Mesendoderm (in vitro differentiated cells): ENCODE results near the gene ADH5.

Source experiments
- DNase-seq: peaks from one replicate; pipeline ENCODE4 v3.0.0; 2013
- H2AK5ac ChIP-seq: 2 replicates; pipeline ENCODE4 v1.6.1; 2013; ENCODE audit warnings: low read length, inconsistent platforms
- H2BK120ac ChIP-seq: 2 replicates; pipeline ENCODE4 v1.6.1; 2013; ENCODE audit warnings: low read depth, mild to moderate bottlenecking, low read length, moderate library complexity, mixed read lengths
- H2BK15ac ChIP-seq: replicated peaks from 2 replicates; pipeline ENCODE4 v1.6.1; 2013; ENCODE audit warnings: low read depth, mild to moderate bottlenecking, moderate library complexity
- H2BK5ac ChIP-seq: 2 replicates; pipeline ENCODE4 v1.6.1; 2013; ENCODE audit warnings: low read length, inconsistent platforms
- H3K18ac ChIP-seq: 2 replicates; pipeline ENCODE4 v1.6.1; 2013; ENCODE audit warnings: mild to moderate bottlenecking, low read length, mixed read lengths
- H3K23ac ChIP-seq: one replicate; pipeline ENCODE4 v1.6.1; 2013; ENCODE audit warnings: low read length
- H3K27ac ChIP-seq: 2 replicates; pipeline ENCODE4 v1.5.1; 2013; ENCODE audit warnings: low read depth, mild to moderate bottlenecking, inconsistent platforms, low read length, moderate library complexity
- H3K27me3 ChIP-seq: 2 replicates; pipeline ENCODE4 v1.6.1; 2013; ENCODE audit warnings: low read length, control low read depth, mild to moderate bottlenecking, inconsistent platforms; ENCODE audit not compliant: insufficient read depth, poor library complexity
- H3K36me3 ChIP-seq: 2 replicates; pipeline ENCODE4 v1.6.1; 2013; ENCODE audit warnings: low read length, inconsistent platforms; ENCODE audit not compliant: control insufficient read depth, insufficient read depth
- H3K4ac ChIP-seq: one replicate; pipeline ENCODE4 v1.6.1; 2013; ENCODE audit warnings: low read depth, mild to moderate bottlenecking, low read length, moderate library complexity
- H3K4me1 ChIP-seq: 2 replicates; pipeline ENCODE4 v1.6.1; 2013; ENCODE audit warnings: low read depth, low read length, inconsistent platforms; ENCODE audit not compliant: control insufficient read depth
- H3K4me2 ChIP-seq: 2 replicates; pipeline ENCODE4 v1.6.1; 2013; ENCODE audit warnings: low read length
- H3K4me3 ChIP-seq: 2 replicates; pipeline ENCODE4 v1.5.1; 2013; ENCODE audit warnings: mild to moderate bottlenecking, low read length
- H3K56ac ChIP-seq: one replicate; pipeline ENCODE4 v1.6.1; 2013; ENCODE audit warnings: low read length
- H3K79me1 ChIP-seq: 2 replicates; pipeline ENCODE4 v1.6.1; 2013; ENCODE audit warnings: low read length, inconsistent platforms
- H3K79me2 ChIP-seq: 2 replicates; pipeline ENCODE4 v1.6.1; 2013; ENCODE audit warnings: mild to moderate bottlenecking, low read length; ENCODE audit not compliant: control insufficient read depth, insufficient read depth
- H3K9ac ChIP-seq: 2 replicates; pipeline ENCODE4 v1.6.1; 2013; ENCODE audit warnings: low read length, inconsistent platforms
- H4K5ac ChIP-seq: one replicate; pipeline ENCODE4 v1.6.1; 2013; ENCODE audit warnings: low read length
- H4K8ac ChIP-seq: one replicate; pipeline ENCODE4 v1.6.1; 2013; ENCODE audit warnings: low read depth, mild to moderate bottlenecking, control low read depth, low read length, moderate library complexity
- WGBS: extraction: QIAGEN DNeasy Blood & Tissue Kit; methylation state at CpG from one replicate; pipeline ENCODE4 v1.1.7; 2013; ENCODE audit warnings: low lambda C conversion rate, missing lambda C conversion rate; ENCODE audit not compliant: insufficient coverage; ENCODE audit errors: extremely low coverage; 5-methylcytosine and 5-hydroxymethylcytosine counted together

ADH5 gene

GRCh38 chr4:99047710-99048109 is 40.9 kb downstream of the ADH5 start:
- Histone ChIP-seq H3K4ac (no peak overlapping the region), H3K56ac (no peak overlapping the region), H3K4me2 (no peak overlapping the region), H4K5ac (no peak overlapping the region), H3K18ac (no peak overlapping the region), H2AK5ac (no peak overlapping the region), H2BK15ac (no peak overlapping the region), H3K27me3 (no peaks in the 10 kb centered on the region), H3K4me1 (no peaks in the 10 kb centered on the region), H2BK120ac (no peak overlapping the region), H3K79me1 (no peaks in the 10 kb centered on the region), H3K4me3 (no peak overlapping the region), H4K8ac (no peak overlapping the region), H3K79me2 (no peaks in the 10 kb centered on the region), H3K9ac (no peak overlapping the region), H3K36me3 (no peaks in the 10 kb centered on the region), H2BK5ac (no peak overlapping the region), H3K23ac (no peak overlapping the region), H3K27ac (no peak overlapping the region)
- WGBS = no CpG with 5 or more reads among the region's 2 CpGs
- no peak for DNase-seq

- H4K5ac ChIP-seq = no peak overlapping the region
- no peak overlapping the region for H3K56ac ChIP-seq
- H3K4me3 ChIP-seq = no peak overlapping the region
- H3K4me1 ChIP-seq = no peaks in the 10 kb centered on the region
- no peaks in the 10 kb centered on the region for H3K27me3 ChIP-seq
- no CpG with 5 or more reads among the region's 2 CpGs for WGBS
- H4K8ac ChIP-seq = no peak overlapping the region
- no peak overlapping the region for H3K4ac ChIP-seq
- H3K79me2 ChIP-seq = no peaks in the 10 kb centered on the region
- no peak overlapping the region for H3K18ac ChIP-seq
- H3K23ac ChIP-seq = no peak overlapping the region
- H2AK5ac ChIP-seq = no peak overlapping the region
- H3K27ac ChIP-seq = no peak overlapping the region
- no peak overlapping the region for H2BK5ac ChIP-seq
- no peak overlapping the region for H2BK120ac ChIP-seq
- no peaks in the 10 kb centered on the region for H3K36me3 ChIP-seq
- no peak overlapping the region for H3K9ac ChIP-seq
- DNase-seq = no peak
- H3K4me2 ChIP-seq = no peak overlapping the region
- H2BK15ac ChIP-seq = no peak overlapping the region
- H3K79me1 ChIP-seq = no peaks in the 10 kb centered on the region
Observed at GRCh38 chr4:99043346-99043745, 45.2 kb downstream of the ADH5 start.

GRCh38 chr4:99038213-99038612 is 50.4 kb downstream of the ADH5 start:
- DNase-seq = no peak
- Histone ChIP-seq H3K9ac (no peak overlapping the region), H3K4me1 (no peaks in the 10 kb centered on the region), H3K79me1 (peaks cover 3% of the 10 kb centered on the region), H3K79me2 (peaks cover 5% of the 10 kb centered on the region), H3K56ac (no peak overlapping the region), H2BK120ac (no peak overlapping the region), H3K36me3 (no peaks in the 10 kb centered on the region), H3K23ac (no peak overlapping the region), H2BK5ac (no peak overlapping the region), H2BK15ac (no peak overlapping the region), H3K4ac (no peak overlapping the region), H3K27me3 (no peaks in the 10 kb centered on the region), H4K8ac (no peak overlapping the region), H4K5ac (no peak overlapping the region), H2AK5ac (no peak overlapping the region), H3K18ac (no peak overlapping the region), H3K4me3 (no peak overlapping the region), H3K4me2 (no peak overlapping the region), H3K27ac (no peak overlapping the region)
- no CpG with 5 or more reads among the region's 1 CpG for WGBS

GRCh38 chr4:99033956-99034355 is 54.6 kb downstream of the ADH5 start:
- peaks cover 15% of the 10 kb centered on the region for H3K79me2 ChIP-seq
- H3K18ac ChIP-seq = no peak overlapping the region
- H3K9ac ChIP-seq = no peak overlapping the region
- H2AK5ac ChIP-seq = no peak overlapping the region
- no peak overlapping the region for H4K8ac ChIP-seq
- H3K4ac ChIP-seq = no peak overlapping the region
- no peak overlapping the region for H2BK120ac ChIP-seq
- no peak overlapping the region for H3K27ac ChIP-seq
- no peak overlapping the region for H3K56ac ChIP-seq
- peaks cover 11% of the 10 kb centered on the region for H3K79me1 ChIP-seq
- H3K23ac ChIP-seq = no peak overlapping the region
- H4K5ac ChIP-seq = no peak overlapping the region
- no peak overlapping the region for H2BK15ac ChIP-seq
- DNase-seq = peak; percentile 34
- peaks cover 3% of the 10 kb centered on the region for H3K4me1 ChIP-seq
- no peak overlapping the region for H2BK5ac ChIP-seq
- WGBS = no CpG with 5 or more reads among the region's 4 CpGs
- no peaks in the 10 kb centered on the region for H3K27me3 ChIP-seq
- no peak overlapping the region for H3K4me3 ChIP-seq
- no peak overlapping the region for H3K4me2 ChIP-seq
- no peaks in the 10 kb centered on the region for H3K36me3 ChIP-seq

DNA sequence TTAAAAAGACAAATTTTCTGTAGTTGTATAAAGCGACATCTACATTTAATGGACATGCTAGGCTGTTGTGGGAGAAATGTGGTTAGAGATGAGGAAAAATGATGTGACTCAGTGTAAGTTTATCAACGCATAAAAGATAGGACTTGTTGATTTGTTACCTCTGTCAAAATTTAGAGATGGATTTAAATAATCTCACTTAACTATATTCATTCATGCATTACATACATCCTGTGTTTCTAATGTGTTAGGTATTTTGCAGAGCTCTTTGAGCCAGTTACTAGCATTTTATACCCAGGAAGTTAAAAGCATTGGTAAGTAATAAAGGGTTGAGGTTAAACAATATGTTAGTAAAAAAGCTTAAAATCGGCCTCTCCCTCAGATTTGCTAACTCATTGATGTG is 58.7 kb downstream of the ADH5 start:
- no peaks in the 10 kb centered on the region for H3K27me3 ChIP-seq
- no peak overlapping the region for H3K4me2 ChIP-seq
- H4K5ac ChIP-seq = no peak overlapping the region
- H3K79me1 ChIP-seq = peaks cover 19% of the 10 kb centered on the region
- H2AK5ac ChIP-seq = no peak overlapping the region
- H3K79me2 ChIP-seq = peaks cover 40% of the 10 kb centered on the region
- H2BK15ac ChIP-seq = no peak overlapping the region
- no peak overlapping the region for H3K23ac ChIP-seq
- H3K4me3 ChIP-seq = no peak overlapping the region
- H3K36me3 ChIP-seq = no peaks in the 10 kb centered on the region
- H3K18ac ChIP-seq = no peak overlapping the region
- H4K8ac ChIP-seq = no peak overlapping the region
- H3K9ac ChIP-seq = no peak overlapping the region
- H3K4ac ChIP-seq = no peak overlapping the region
- H2BK120ac ChIP-seq = no peak overlapping the region
- peaks cover 4% of the 10 kb centered on the region for H3K4me1 ChIP-seq
- DNase-seq = no peak
- H3K27ac ChIP-seq = no peak overlapping the region
- no peak overlapping the region for H3K56ac ChIP-seq
- 100% methylated on average over 1 of the region's 3 CpGs for WGBS
- H2BK5ac ChIP-seq = no peak overlapping the region

- H3K27me3 ChIP-seq = no peaks in the 10 kb centered on the region
- H3K4me1 ChIP-seq = peaks cover 7% of the 10 kb centered on the region
- no peak overlapping the region for H3K4me3 ChIP-seq
- no peaks in the 10 kb centered on the region for H3K36me3 ChIP-seq
- H3K4ac ChIP-seq = no peak overlapping the region
- H3K56ac ChIP-seq = no peak overlapping the region
- no peak overlapping the region for H3K18ac ChIP-seq
- H3K9ac ChIP-seq = no peak overlapping the region
- no peak overlapping the region for H2BK15ac ChIP-seq
- H4K5ac ChIP-seq = no peak overlapping the region
- H4K8ac ChIP-seq = no peak overlapping the region
- H3K23ac ChIP-seq = no peak overlapping the region
- H2BK120ac ChIP-seq = no peak overlapping the region
- peaks cover 19% of the 10 kb centered on the region for H3K79me1 ChIP-seq
- H3K4me2 ChIP-seq = no peak overlapping the region
- H3K27ac ChIP-seq = no peak overlapping the region
- DNase-seq = no peak
- no CpG with 5 or more reads among the region's 1 CpG for WGBS
- peaks cover 44% of the 10 kb centered on the region for H3K79me2 ChIP-seq
- H2BK5ac ChIP-seq = no peak overlapping the region
- H2AK5ac ChIP-seq = no peak overlapping the region
Observed at GRCh38 chr4:99029018-99029735, 59.4 kb downstream of the ADH5 start.
